ENCODE results near the gene OPHN1.

DNA sequence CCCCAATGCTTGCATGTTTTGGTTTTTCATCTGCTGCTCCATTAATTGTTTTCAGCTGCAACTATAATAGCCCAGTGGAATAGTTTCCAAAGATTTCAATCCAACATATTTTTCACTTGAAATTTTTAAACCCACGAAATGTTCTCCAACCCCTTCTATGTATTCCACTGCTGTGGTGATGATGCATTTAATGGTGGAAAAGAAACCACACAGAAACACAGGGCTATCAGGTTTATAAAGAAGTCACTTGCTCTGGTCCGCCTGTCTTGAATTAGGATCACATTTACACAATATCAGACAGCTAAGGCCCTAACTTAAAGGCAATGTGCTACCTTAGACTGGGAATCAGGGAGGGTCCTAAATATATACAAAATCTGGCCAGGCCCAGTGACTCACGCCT lies 35.0 kb downstream of the OPHN1 start:
- TF ChIP-seq, protein P1, sequence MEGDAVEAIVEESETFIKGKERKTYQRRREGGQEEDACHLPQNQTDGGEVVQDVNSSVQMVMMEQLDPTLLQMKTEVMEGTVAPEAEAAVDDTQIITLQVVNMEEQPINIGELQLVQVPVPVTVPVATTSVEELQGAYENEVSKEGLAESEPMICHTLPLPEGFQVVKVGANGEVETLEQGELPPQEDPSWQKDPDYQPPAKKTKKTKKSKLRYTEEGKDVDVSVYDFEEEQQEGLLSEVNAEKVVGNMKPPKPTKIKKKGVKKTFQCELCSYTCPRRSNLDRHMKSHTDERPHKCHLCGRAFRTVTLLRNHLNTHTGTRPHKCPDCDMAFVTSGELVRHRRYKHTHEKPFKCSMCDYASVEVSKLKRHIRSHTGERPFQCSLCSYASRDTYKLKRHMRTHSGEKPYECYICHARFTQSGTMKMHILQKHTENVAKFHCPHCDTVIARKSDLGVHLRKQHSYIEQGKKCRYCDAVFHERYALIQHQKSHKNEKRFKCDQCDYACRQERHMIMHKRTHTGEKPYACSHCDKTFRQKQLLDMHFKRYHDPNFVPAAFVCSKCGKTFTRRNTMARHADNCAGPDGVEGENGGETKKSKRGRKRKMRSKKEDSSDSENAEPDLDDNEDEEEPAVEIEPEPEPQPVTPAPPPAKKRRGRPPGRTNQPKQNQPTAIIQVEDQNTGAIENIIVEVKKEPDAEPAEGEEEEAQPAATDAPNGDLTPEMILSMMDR (IDR thresholded peaks at IDR 0.05 in 4 of 5, conservative IDR thresholded peaks at IDR 0.05 in 1 of 5), result no peak
- no peak for TF ChIP-seq POLR2A (IDR thresholded peaks at IDR 0.05)
